Stimulated activated CD4-positive, alpha-beta T cell treated with anti-CD3 and anti-CD28 coated beads, Interleukin-4, amount 100 ng/mL, for 48 hours (primary cell): Measurements from ENCODE around the gene DNAH5.

Experiments
- DNase-seq, 2 donors: peaks; one replicate each; pipeline ENCODE4 v3.0.0-alpha.2; 2020; ENCODE audit warnings: low read depth in 2 of 2

DNAH5 gene

GRCh38 chr5:13704396-13704795 is 240.1 kb downstream of the DNAH5 start:
- no peak for DNase-seq

GRCh38 chr5:13700626-13701025 is 243.9 kb downstream of the DNAH5 start:
- DNase-seq = no peak

DNA sequence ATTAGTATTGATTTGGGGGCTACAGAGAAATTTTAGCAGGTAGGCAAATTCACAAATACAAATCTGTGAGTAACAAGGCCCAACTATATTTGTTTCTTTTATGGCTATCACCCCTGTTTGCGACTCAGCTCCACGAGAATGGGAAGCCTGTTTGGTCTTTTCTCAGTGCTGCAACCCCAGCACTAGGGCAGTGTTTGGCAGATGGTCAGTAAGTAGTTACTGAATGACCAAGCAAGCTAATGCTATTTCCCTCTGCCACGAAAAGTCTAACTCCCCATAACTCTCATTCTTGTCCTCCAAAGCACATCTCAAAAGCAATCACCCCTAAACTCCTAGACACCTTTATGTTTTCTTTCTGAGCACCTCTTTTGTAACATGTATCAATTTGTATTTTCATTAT is 245.6 kb downstream of the DNAH5 start:
- DNase-seq = no peak

- no peak for DNase-seq
Observed at GRCh38 chr5:13695076-13695712, 249.3 kb downstream of the DNAH5 start.

GRCh38 chr5:13692172-13692571 is 252.3 kb downstream of the DNAH5 start:
- DNase-seq = no peak

GRCh38 chr5:13676531-13676930 is 268.0 kb downstream of the DNAH5 start:
- no peak for DNase-seq

GRCh38 chr5:13674391-13674790 is 270.1 kb downstream of the DNAH5 start:
- no peak for DNase-seq

DNA sequence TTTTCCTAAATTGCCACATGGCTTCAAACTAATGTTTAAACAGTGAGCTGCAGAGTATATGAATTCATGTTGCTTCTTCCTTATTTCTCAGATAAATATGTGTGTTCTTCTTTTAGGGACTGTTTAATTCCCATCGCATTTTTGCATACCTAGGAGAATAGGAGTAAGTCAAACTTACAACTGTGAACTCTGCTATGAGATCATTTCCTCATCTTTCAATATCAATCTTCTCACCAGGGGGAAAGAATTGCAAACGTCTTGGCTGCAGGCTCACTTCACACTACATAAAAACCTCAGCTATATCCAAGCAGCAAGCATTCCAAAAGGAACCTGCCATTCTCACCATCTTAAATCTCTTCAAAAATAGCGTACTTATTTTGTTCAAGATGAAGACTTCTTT is 271.0 kb downstream of the DNAH5 start:
- no peak for DNase-seq

GRCh38 chr5:13664377-13664776 is 280.1 kb downstream of the DNAH5 start:
- DNase-seq = no peak

DNA sequence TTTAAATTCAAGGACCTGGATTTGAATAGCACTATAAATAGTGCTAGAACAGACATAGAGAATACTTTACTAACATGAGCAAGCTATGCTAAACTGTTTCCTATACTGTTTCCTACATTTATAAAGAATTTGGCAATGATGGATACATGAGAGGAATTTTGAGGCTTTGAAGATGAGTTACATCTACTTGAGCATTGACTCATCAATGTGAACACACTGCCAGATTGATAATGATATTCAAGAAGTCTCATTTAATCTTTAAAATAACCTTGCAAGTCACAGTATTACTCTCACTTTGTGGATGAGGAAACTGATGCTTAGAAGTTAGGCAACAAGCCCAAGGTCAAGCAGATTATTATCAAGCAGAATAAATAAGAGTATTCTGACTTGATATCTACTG is 281.9 kb downstream of the DNAH5 start:
- no peak for DNase-seq

DNA sequence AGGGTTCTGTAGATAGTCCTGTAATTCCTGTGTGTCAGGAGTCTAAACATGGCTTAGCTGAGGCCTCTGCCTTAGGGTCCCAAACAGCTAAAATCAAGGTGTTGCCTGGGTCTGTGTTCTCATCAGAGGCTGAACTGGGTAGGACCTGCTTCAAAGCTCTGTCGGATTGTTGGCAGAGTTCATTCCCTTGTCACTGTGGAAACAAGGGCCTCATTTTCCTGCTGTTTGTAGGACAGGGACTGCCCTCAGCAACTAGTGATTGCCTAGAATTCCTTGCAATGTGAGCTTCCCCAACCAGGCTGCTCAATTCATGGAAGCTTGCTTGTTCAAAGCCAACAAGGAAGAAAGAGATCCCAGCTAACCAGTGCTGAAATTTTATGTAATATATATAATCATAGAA is 283.2 kb downstream of the DNAH5 start:
- DNase-seq = no peak

DNA sequence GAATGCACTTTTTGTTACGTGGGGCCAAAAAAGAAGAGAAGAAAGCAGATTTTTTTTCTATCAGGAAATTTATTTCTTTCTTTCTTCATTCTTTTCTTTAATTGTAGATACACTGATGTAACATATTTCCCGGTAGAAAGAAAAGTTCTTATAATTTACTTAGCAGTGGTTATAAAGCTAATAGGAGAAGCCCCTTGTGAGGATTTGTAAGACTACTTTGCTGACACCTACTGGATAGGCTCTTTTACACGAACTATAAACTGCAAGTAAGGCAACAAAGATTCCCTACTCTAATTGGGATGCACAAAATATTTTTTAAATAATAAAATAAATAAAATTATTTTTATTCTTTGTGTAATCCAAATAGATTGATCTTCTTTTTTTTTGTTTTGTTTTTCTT is 284.4 kb downstream of the DNAH5 start:
- DNase-seq = no peak

- no peak for DNase-seq
Observed at GRCh38 chr5:13659391-13659790, 285.1 kb downstream of the DNAH5 start.

- DNase-seq = no peak
Observed at GRCh38 chr5:13658761-13659160, 285.7 kb downstream of the DNAH5 start.

GRCh38 chr5:13658152-13658551 is 286.3 kb downstream of the DNAH5 start:
- no peak for DNase-seq

DNA sequence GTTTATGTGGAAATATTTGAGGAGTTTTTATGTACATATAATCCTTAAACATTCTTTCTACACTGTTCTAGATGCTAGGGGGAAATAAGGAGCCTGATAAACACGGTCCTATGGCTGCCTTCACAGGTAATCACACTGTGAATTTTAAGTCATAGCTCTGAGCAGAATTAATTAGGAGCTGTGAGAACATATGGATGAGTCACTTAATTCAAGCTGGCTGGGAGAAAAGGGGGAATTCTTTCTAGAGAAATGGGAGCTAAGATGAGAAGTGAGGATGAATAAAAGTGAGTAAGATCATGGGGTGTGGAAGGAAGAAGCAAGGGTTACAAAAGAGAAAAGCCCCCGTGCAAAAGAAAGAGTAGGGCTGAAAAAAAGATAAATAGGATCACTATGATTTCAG is 290.8 kb downstream of the DNAH5 start:
- no peak for DNase-seq

- no peak for DNase-seq
Observed at GRCh38 chr5:13649656-13650055, 294.8 kb downstream of the DNAH5 start.

DNA sequence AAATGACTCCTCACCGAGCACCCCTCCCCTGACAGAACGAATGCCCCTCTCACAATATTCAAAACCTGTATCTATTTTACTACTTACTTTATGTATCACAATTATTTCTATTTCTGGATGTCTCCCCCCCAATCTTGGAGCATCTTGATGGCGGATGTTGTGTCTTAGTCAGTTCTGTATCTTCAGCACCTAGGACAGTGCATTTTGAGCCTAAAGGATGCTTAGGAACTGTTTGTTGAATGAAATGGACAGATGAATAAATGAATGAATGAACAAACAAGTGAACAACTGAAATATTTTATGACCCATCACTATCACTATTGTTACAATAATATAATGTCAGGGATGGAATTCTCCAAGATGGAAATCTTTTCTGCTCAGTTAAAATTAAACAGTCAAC is 295.7 kb downstream of the DNAH5 start:
- DNase-seq = no peak

- DNase-seq = no peak
Observed at GRCh38 chr5:13643734-13644133, 300.8 kb downstream of the DNAH5 start.

DNA sequence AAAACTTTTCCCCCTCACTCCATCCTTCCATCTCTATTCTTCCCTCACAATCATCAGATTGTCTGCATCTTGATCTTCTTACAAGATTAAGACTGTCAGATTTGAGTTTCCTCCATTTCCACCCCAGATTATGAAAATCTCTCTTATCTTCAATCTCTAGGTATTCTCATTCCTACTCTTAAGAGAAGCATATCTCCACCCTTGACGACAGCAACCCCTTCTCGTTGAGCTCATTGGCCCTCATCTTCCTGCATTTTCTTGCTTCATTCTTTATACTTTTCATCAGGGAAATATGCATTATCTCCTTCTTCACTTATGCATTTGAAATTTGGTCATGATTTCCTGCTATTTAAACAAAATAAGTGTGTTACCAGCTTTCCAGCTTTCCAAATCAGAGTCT is 301.3 kb downstream of the DNAH5 start:
- no peak for DNase-seq
